ENCODE results near the gene SMC6.
A peak's percentile ranks its signal among the peaks of the same experiment; 100 is the strongest.

Gene SMC6

GRCh38 chr2:17740203-17740602, 13.4 kb downstream of the SMC6 start:
- no peak overlapping the region for H3K4me3 ChIP-seq (ENCODE audit: low read length)
- TF ChIP-seq CTCF (IDR thresholded peaks at IDR 0.05; ENCODE audit: insufficient read depth, low read depth, low read length, missing control alignments): no peak
- DNase-seq (ENCODE audit: low read depth): no peak

GRCh38 chr2:17736989-17737388, 16.6 kb downstream of the SMC6 start:
- DNase-seq (ENCODE audit: low read depth): no peak
- TF ChIP-seq CTCF (IDR thresholded peaks at IDR 0.05; ENCODE audit: insufficient read depth, low read depth, low read length, missing control alignments): no peak
- H3K4me3 ChIP-seq (ENCODE audit: low read length): no peak overlapping the region

- no peak for TF ChIP-seq CTCF (IDR thresholded peaks at IDR 0.05; ENCODE audit: insufficient read depth, low read depth, low read length, missing control alignments)
- DNase-seq (ENCODE audit: low read depth): no peak
Observed at GRCh38 chr2:17735864-17736263, 17.7 kb downstream of the SMC6 start.

GRCh38 chr2:17733599-17733998, 20.0 kb downstream of the SMC6 start:
- no peak for DNase-seq (ENCODE audit: low read depth)
- TF ChIP-seq CTCF (IDR thresholded peaks at IDR 0.05; ENCODE audit: insufficient read depth, low read depth, low read length, missing control alignments): no peak

More at GRCh38 chr2:17735864-17736263, 17.7 kb downstream of the SMC6 start:
- no peak overlapping the region for H3K4me3 ChIP-seq (ENCODE audit: low read length)

GRCh38 chr2:17729880-17730279, 23.7 kb downstream of the SMC6 start:
- H3K4me3 ChIP-seq (ENCODE audit: low read length): no peak overlapping the region
- TF ChIP-seq CTCF (IDR thresholded peaks at IDR 0.05; ENCODE audit: insufficient read depth, low read depth, low read length, missing control alignments): no peak
- DNase-seq (ENCODE audit: low read depth): no peak

More at GRCh38 chr2:17733599-17733998, 20.0 kb downstream of the SMC6 start:
- no peak overlapping the region for H3K4me3 ChIP-seq (ENCODE audit: low read length)

GRCh38 chr2:17728210-17728609, 25.4 kb downstream of the SMC6 start:
- TF ChIP-seq CTCF (IDR thresholded peaks at IDR 0.05; ENCODE audit: insufficient read depth, low read depth, low read length, missing control alignments): no peak
- no peak for DNase-seq (ENCODE audit: low read depth)
- no peak overlapping the region for H3K4me3 ChIP-seq (ENCODE audit: low read length)

GRCh38 chr2:17719562-17720371, 33.8 kb downstream of the SMC6 start:
- TF ChIP-seq CTCF (IDR thresholded peaks at IDR 0.05; ENCODE audit: insufficient read depth, low read depth, low read length, missing control alignments): peak; percentile 74
- DNase-seq (ENCODE audit: low read depth): peak; percentile 19
- no peak overlapping the region for H3K4me3 ChIP-seq (ENCODE audit: low read length)

Data from epithelial cell of esophagus (primary cell).